Heart right ventricle (tissue), 16 donors: ENCODE measurements around the gene BHLHA15. TPM values are rescaled to one million over a fixed set of nuclear protein-coding genes. Genes with fewer than 3 reads are reported as not detected.

Source experiments
- ATAC-seq, 8 donors: fragments of 200-7000 bp; cut with Tn5 transposase; one replicate each; pipeline ENCODE4 v1.9.1; 2020; ENCODE audit warnings: mild to moderate bottlenecking in 8 of 8, moderate library complexity in 8 of 8, moderate number of reproducible peaks in 1 of 8
- DNase-seq, 2 donors: peaks; one replicate each; pipeline ENCODE4 v3.0.0-alpha.2; 2020
- H3K27ac ChIP-seq, 10 donors: fragments of 200-600 bp; sonication (generic) in 2 of 10; one replicate each; pipeline versions ENCODE4 v1.5.0 to v1.8.0; 2020 to 2022; ENCODE audit warnings: mild to moderate bottlenecking in 3 of 10
- H3K27me3 ChIP-seq, 7 donors: fragments of 200-600 bp; one replicate each; pipeline ENCODE4 v1.8.0; 2021 to 2022; ENCODE audit warnings: mild to moderate bottlenecking in 2 of 7
- H3K36me3 ChIP-seq, 9 donors: fragments of 200-600 bp; sonication (generic) in 1 of 9; one replicate each; pipeline versions ENCODE4 v1.5.0 to v1.8.0; 2020 to 2022; ENCODE audit warnings: mild to moderate bottlenecking in 2 of 9
- H3K4me1 ChIP-seq, 9 donors: fragments of 200-600 bp; sonication (generic) in 1 of 9; one replicate each; pipeline versions ENCODE4 v1.5.0 to v1.8.0; 2020 to 2022; ENCODE audit warnings: mild to moderate bottlenecking in 4 of 9
- H3K4me3 ChIP-seq, 10 donors: fragments of 200-600 bp; sonication (generic) in 2 of 10; one replicate each; pipeline versions ENCODE4 v1.5.0 to v1.8.0; 2020 to 2022; ENCODE audit warnings: mild to moderate bottlenecking in 7 of 10, moderate library complexity in 2 of 10
- H3K9me3 ChIP-seq, 11 donors: fragments of 200-600 bp in 10 of 11; sonication (generic) in 2 of 11; one replicate each; pipeline versions ENCODE4 v1.5.0 to v1.8.0; 2013 to 2022; ENCODE audit warnings: mild to moderate bottlenecking in 2 of 11, control low read depth in 1 of 11, moderate library complexity in 1 of 11
- CTCF ChIP-seq, 9 donors: fragments of 200-600 bp; sonication (generic) in 2 of 9; IDR thresholded peaks; one replicate each; pipeline versions ENCODE4 v1.5.0 to v1.8.0; 2021 to 2022; ENCODE audit warnings: antibody characterized with exemption in 9 of 9, mild to moderate bottlenecking in 5 of 9, moderate library complexity in 1 of 9
- whole genome bisulfite sequencing, 2 donors: extraction: QIAGEN DNeasy Blood & Tissue Kit; methylation state at CpG; one replicate each; pipeline ENCODE4 v1.1.7; 2013; ENCODE audit warnings: inconsistent platforms in 1 of 2; 5-methylcytosine and 5-hydroxymethylcytosine counted together
- intact Hi-C, 10 donors: fragments of 100-400 bp; cut with DNase I; formaldehyde crosslinking; loops; one replicate each; pipeline versions ENCODE4 v1.11.1 to v1.14.2; 2022
- polyA plus RNA-seq, 2 donors: library from polyadenylated mRNA; stranded (reverse); fragments of 200-250 nt; gene quantifications; one replicate each; pipeline ENCODE4 v1.2.3, GENCODE V29; 2013
- total RNA-seq, 10 donors: library from RNA; stranded (reverse); fragmentation: NEBNext Ultra II Directional in 3 of 10; extraction: Animal tissue kit (Norgen Biotek cat#: 25700) in 3 of 10; gene quantifications; one replicate each; pipeline versions ENCODE4 v1.2.1 to v1.2.4, GENCODE V29; 2021 to 2023
- donor health status: Arrhythmogenic right ventricular cardiomyopathy.
- donor health status: ischemic (EF 13 %, LVEDD 7.1; RV severe dilation, severe dysfunction).
- donor health status: healthy with polysubstance abuse.
- donor health status: DM: no; HTN: yes; CAD: no.
- donor health status: DM: no; HTN: no; CAD: no.
- donor health status: ischemic (EF 25% LVEDD 6.9; RV normal size, moderate dysfunction).
- donor health status: ischemic (EF 25% LVEDD 5.7; RV mildly dilated, moderate dysfunction).
- donor health status: healthy.
- donor health status: DM: yes; HTN: yes; CAD: no.
- donor health status: Ischemic cardiomyopathy.
- donor health status: ischemic (EF 35%, LVEDD 5.7; RV mildly dilated, moderate dysfunction).
- donor health status: nonischemic (EF 11% LVEDD 7.7; RV severe dilation, severe dysfunction).
- donor health status: DM: yes; HTN: yes; CAD: no.
- donor health status: PGD.
- donor health status: ischemic (EF 29% LVEDD 5.4; RV normal size, mild dysfunction).
- donor health status: nonischemic (EF 23%, LVEDD 6.1; RV moderate dilation, normal function).

Gene BHLHA15
- total and polyA plus RNA-seq, 12 donors = 0.06 TPM; not detected in 11

DNA sequence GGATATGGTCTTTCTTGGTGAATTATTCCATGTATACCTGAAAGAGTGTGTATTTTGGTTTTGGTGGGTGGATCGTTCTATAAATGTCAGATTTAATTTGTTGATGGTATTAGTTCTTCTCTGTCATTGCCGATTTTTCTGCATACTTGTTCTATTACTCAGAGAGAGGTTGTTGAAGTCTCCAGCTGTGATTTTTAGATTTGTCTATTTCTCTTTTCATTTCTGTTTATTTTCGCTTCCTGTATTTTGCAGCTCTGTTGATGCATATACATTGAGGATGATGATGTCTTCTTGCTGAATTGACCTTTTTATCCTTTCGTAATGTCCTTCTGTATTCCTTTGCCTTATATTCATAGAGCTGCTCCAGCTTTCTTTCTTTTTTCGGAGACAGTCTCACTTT lies 12.1 kb upstream of the BHLHA15 start:
- 97 to 98% methylated on average over 5 of the region's 5 CpGs for WGBS, 2 donors
- H3K4me1 ChIP-seq = peaks cover 0 to 10% (median 0%) of the 10 kb centered on the region in 9 donors
- intact Hi-C loops = no loop called here

GRCh38 chr7:98200364-98200763 lies 10.9 kb upstream of the BHLHA15 start:
- Histone ChIP-seq H3K27ac (no peak overlapping the region), H3K27me3 (no peaks in the 10 kb centered on the region), H3K4me3 (no peak overlapping the region), H3K9me3 (peaks cover 0 to 18% (median 0%) of the 10 kb centered on the region in 11 donors), H3K4me1 (peaks cover 0 to 10% (median 0%) of the 10 kb centered on the region in 9 donors), H3K36me3 (peaks cover 0 to 60% (median 7%) of the 10 kb centered on the region in 9 donors)
- 91 to 92% methylated on average over 6 of the region's 6 CpGs for WGBS, 2 donors
- DNase-seq (no peak), ATAC-seq (no peak)
- intact Hi-C loops = no loop called here
- no peak for TF ChIP-seq CTCF (IDR thresholded peaks at IDR 0.05)

More for the DNA sequence above, 12.1 kb upstream of the BHLHA15 start:
- ATAC-seq (no peak), DNase-seq (no peak)
- Histone ChIP-seq H3K27me3 (no peaks in the 10 kb centered on the region), H3K27ac (no peak overlapping the region), H3K9me3 (peaks cover 0 to 18% (median 0%) of the 10 kb centered on the region in 11 donors), H3K36me3 (peaks cover 0 to 60% (median 9%) of the 10 kb centered on the region in 9 donors), H3K4me3 (no peak overlapping the region)
- TF ChIP-seq CTCF (IDR thresholded peaks at IDR 0.05) = no peak

GRCh38 chr7:98202367-98203195 lies 8.7 kb upstream of the BHLHA15 start:
- intact Hi-C loops = no loop called here
- H3K36me3 ChIP-seq = peaks cover 0 to 60% (median 24%) of the 10 kb centered on the region in 9 donors
- no peak overlapping the region for H3K4me3 ChIP-seq

More at GRCh38 chr7:98202367-98203195, 8.7 kb upstream of the BHLHA15 start:
- TF ChIP-seq CTCF (IDR thresholded peaks at IDR 0.05) = no peak
- Histone ChIP-seq H3K27me3 (no peaks in the 10 kb centered on the region), H3K4me1 (peaks cover 0 to 10% (median 0%) of the 10 kb centered on the region in 9 donors), H3K27ac (no peak overlapping the region), H3K9me3 (peaks cover 0 to 18% (median 0%) of the 10 kb centered on the region in 11 donors)
- ATAC-seq (no peak), DNase-seq (no peak)
- 85 to 88% methylated on average over 15 of the region's 15 CpGs for WGBS, 2 donors
